Omental fat pad (tissue), 4 donors: ENCODE data around the gene TMLHE. TPM values are rescaled to one million over a fixed set of nuclear protein-coding genes. Genes with fewer than 3 reads are reported as not detected.
"Not testable (repeated sequence)": the region's sequence is repeated elsewhere in the genome, so short reads cannot be mapped to it uniquely, and the experiment has no call there.

ENCODE experiments used
- ATAC-seq: fragments of 150-250 bp; one replicate; pipeline ENCODE4 v1.9.1; 2016; ENCODE audit warnings: mild to moderate bottlenecking, moderate library complexity; ENCODE audit not compliant: low FRiP score
- DNase-seq: peaks from one replicate; pipeline ENCODE4 v3.0.0-alpha.2; 2019; ENCODE audit warnings: low spot score
- small RNA-seq: library from RNA; depleted of rRNA; stranded (forward); fragments of <200 nt; gene quantifications from one replicate; pipeline ENCODE3, GENCODE V24; 2016
- total RNA-seq, 4 donors: library from RNA; depleted of rRNA; stranded (reverse); fragments of >200 nt; gene quantifications; one replicate each; pipeline ENCODE4 v1.1.0, GENCODE V29; 2016
- TF ChIP-seq, protein P1 (sequence below), 3 donors: fragments of 450-650 bp; IDR thresholded peaks; one replicate each; pipeline ENCODE4 v1.5.1; 2016 to 2017; ENCODE audit warnings: antibody characterized with exemption in 3 of 3, mild to moderate bottlenecking in 3 of 3, moderate library complexity in 2 of 3

TMLHE gene
- total RNA-seq, 4 donors from 2014 or later, result 14.1 to 22.7 (median 16.2) TPM

DNA sequence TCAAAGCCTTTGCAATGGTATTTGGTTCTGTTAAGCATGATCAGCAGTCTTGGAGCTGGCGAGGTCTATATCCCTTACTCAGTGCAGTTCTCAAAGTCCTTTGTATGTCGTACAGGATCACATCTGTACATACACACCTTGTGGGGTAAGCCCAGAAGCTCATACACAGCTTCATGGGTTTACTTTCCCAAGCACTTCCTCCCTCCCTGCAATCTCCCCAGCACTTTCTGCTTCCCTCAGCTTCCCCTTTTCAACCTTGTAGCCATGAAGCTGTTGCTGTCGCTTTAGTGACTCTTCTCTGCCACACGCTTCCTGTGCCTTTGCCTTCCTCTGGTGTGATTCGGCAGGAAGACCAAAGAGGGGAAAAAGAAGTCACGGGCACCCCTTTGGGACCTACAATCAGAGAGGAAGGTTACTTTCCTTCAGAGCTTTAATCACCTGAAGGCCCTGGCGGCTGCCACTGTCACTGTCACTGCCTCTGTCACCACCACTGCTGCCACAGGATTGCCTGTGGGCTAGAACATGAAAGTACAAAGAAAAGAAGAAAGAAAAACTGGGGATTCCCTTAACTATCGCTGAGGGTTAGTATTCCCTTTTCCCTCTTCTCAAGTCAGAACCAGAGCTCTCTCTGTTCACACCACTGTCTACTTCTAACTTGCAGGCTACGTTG lies 146.3 kb downstream of the TMLHE start:
- not testable (repeated sequence) for DNase-seq, ATAC-seq

DNA sequence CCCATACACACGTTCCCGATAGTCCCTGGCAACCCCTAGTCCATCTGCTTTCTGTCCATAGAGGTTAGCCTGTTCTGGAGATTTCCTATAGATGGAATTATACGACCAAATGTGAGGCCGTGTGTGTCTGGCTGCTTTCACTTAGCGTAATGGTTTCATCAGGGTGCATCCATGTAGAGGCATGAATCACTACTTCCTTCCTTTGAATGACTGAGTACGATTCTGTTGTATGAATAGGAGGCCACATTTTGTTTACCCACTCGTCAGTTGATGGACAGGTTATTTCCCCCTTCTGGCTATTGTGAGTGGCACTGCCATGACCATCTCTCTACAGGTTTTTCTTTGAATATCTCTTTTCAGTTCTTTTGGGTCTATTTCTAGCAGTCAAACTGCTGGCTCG lies 152.3 kb downstream of the TMLHE start:
- ATAC-seq, DNase-seq: not testable (repeated sequence)

DNA sequence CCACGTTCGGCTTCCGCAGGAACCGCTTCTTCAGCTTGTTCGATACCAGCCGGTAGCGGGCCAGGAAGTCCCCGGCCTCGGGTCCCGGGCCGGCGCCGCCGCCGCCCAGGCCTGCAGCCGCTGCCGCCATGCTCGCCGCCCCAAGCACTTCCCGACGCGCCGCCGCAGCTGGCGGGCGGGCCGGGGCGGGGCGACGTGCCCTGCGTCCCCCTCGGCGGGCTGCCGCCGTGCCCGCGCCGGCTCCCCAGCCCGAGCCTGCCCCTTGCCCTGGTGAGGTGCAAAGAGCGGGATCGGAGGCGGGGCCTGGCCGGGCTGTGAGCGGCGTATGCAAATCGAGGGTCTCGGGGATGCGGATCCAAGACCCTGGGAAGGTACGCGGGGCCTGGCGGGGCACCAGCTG lies 154.3 kb downstream of the TMLHE start, which contains the start of gene F8A3:
Gene F8A3, minus strand, starts transcription at position 150 of the 400 bp plus-strand sequence. Its CDS starts 20 bp downstream, at position 130.
- DNase-seq, result not testable (repeated sequence)
- ATAC-seq, result peak; percentile 37

DNA sequence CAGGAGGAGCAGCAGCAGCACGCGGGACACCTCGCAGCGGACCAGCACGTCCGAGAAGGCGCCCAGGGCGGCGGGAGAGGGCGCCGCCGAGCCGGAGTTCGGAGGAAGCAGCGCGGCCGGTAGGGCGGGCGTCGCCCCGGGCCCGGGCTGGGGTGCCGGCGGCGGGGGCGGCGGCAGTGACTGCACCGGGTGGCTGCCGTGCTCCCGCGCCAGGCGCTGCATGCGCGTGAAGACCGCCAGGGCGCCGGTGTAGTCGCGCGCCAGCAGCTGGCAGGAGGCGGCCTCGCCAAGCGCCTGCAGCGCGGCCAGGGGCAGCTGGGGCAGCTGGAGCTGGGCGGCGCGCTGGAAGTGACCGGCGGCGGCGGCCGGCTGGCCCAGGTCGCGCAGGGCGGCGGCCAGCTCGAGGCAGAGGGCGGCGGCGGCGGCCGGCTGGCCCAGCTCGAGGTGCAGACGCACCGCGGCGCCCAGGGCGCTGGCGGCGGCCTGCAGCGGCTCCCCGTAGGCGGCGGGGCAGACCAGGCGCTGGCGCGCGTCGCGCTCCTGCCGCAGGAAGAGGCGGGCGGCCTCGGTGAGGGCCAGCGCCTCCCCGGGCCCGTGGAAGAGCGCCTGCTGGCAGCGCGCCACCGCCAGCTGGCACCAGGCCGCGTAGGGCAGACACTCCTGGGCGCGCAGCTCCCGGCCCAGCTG lies 154.8 kb downstream of the TMLHE start:
- DNase-seq, result not testable (repeated sequence)
- ATAC-seq, result peak; percentile 72

DNA sequence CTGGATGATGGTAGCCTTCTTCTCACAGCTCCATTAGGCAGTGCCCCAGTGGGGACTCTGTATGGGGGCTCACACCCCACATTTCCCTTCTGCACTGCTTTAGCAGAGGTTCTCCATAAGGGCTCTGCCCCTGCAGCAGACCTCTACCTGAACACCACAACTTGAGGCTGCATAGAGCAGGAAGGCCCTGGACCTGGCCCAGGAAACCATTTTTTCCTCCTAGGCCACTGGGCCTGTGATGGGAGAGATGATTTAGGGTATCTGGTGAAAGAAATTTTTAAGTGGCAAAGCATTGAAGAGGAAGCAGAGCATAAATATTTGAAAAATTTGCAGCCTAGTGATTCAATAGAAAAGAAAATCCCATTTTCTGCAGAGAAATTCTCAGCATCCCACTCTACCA lies 171.7 kb downstream of the TMLHE start:
- TF ChIP-seq, protein P1, sequence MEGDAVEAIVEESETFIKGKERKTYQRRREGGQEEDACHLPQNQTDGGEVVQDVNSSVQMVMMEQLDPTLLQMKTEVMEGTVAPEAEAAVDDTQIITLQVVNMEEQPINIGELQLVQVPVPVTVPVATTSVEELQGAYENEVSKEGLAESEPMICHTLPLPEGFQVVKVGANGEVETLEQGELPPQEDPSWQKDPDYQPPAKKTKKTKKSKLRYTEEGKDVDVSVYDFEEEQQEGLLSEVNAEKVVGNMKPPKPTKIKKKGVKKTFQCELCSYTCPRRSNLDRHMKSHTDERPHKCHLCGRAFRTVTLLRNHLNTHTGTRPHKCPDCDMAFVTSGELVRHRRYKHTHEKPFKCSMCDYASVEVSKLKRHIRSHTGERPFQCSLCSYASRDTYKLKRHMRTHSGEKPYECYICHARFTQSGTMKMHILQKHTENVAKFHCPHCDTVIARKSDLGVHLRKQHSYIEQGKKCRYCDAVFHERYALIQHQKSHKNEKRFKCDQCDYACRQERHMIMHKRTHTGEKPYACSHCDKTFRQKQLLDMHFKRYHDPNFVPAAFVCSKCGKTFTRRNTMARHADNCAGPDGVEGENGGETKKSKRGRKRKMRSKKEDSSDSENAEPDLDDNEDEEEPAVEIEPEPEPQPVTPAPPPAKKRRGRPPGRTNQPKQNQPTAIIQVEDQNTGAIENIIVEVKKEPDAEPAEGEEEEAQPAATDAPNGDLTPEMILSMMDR (IDR thresholded peaks at IDR 0.05), result no peak
- ATAC-seq (no peak), DNase-seq (no peak)

Small RNA genes lying within 50 kb of the gene (small RNA-seq; reads per million reads assigned to genes)
- gene MIR1184-3, result not detected

Other genes with a start within 250 kb of the TMLHE start
- not detected for gene F8A2, start 230.9 kb downstream of the TMLHE start, total RNA-seq
- gene F8A3, start 154.3 kb downstream of the TMLHE start, total RNA-seq, result 10 to 100 TPM in 2 of 4 donors, 1 to 10 TPM in 2; 8.4 to 13.9 (median 11.2) TPM
- 1 to 10 TPM; 1.3 to 5.2 (median 1.6) TPM for gene SPRY3, start 366 bp downstream of the TMLHE start, total RNA-seq